Effector memory CD8-positive, alpha-beta T cell (primary cell): ENCODE results near the gene PDLIM7.

Source experiments
- ATAC-seq: fragments of 150-1000 bp; cut with Tn5 transposase; replicated peaks from 2 replicates; pipeline ENCODE4 v1.10.0; 2021; ENCODE audit warnings: mild to moderate bottlenecking, moderate library complexity
- DNase-seq, 3 experiments: peaks; one replicate each; pipeline ENCODE4 v3.0.0; 2021
- H3K27ac Mint-ChIP-seq, 2 donors: one replicate each; pipeline ENCODE4 v1.8.0; 2022; ENCODE audit warnings: mild to moderate bottlenecking in 2 of 2, mixed read lengths in 2 of 2, moderate library complexity in 2 of 2
- H3K27me3 Mint-ChIP-seq, 2 donors: one replicate each; pipeline ENCODE4 v1.8.0; 2022; ENCODE audit warnings: mixed read lengths in 2 of 2
- H3K36me3 Mint-ChIP-seq: one replicate; pipeline ENCODE4 v1.8.0; 2022; ENCODE audit warnings: mild to moderate bottlenecking, moderate library complexity, mixed read lengths; ENCODE audit not compliant: insufficient read depth
- H3K4me1 Mint-ChIP-seq, 2 donors: one replicate each; pipeline ENCODE4 v1.8.0; 2022; ENCODE audit warnings: low read depth in 2 of 2, mixed read lengths in 2 of 2
- H3K4me3 Mint-ChIP-seq, 2 donors: one replicate each; pipeline ENCODE4 v1.8.0; 2022; ENCODE audit warnings: mild to moderate bottlenecking in 2 of 2, mixed read lengths in 2 of 2, moderate library complexity in 2 of 2
- H3K9me3 Mint-ChIP-seq, 2 donors: one replicate each; pipeline ENCODE4 v1.8.0; 2022; ENCODE audit warnings: mixed read lengths in 2 of 2

The PDLIM7 gene

DNA sequence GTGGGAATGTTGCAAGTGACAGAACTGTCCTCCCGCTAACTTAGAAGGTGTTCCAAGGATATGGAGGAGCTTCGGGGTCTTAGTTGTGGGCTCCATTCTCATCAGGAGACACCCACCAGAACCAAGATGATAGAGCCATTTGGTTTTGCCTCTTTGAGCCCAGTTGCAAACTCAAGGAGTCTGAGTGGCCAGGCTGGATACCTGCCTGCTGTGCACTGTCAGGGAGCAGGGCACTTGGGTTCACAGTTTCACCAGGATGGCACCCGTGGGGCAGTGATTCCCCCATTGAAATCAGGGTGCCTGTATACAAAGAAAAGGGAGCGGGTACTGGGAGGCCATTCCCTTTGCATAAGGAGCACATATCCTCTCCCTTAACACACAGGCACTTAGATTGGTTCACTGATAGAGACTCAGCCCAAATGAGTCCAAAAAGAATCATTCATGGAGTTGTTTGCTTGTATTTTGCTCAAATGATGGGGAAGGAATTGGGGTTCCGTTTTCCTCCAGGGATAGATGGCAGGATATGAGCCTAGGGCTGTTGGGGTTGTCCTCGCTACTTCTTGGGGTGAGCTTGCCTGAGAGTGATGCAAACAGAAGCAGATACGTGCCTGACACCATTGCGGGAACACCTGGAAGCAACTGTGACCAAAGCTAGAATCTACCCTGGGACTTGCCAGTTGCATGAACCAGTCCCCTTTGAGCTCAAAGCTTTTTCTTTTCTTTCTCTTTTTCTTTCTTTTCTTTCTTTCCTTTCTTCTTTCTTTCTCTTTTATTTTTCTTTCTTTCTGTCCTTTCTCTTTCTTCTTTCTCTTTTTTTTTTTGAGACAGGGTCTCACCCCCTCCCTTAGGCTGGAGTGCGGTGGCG lies 52.1 kb downstream of the PDLIM7 start:
- Mint-ChIP-seq H3K27me3 (no peaks in the 10 kb centered on the region), H3K9me3 (no peaks in the 10 kb centered on the region), H3K4me1 (peaks cover 40 to 42% of the 10 kb centered on the region in 2 donors), H3K27ac (peak overlapping the region; percentile 92 to 97), H3K4me3 (peak overlapping the region; percentile 69 to 82), H3K36me3 (peaks cover 70% of the 10 kb centered on the region)
- ATAC-seq, result peak; percentile 23
- no peak for DNase-seq

DNA sequence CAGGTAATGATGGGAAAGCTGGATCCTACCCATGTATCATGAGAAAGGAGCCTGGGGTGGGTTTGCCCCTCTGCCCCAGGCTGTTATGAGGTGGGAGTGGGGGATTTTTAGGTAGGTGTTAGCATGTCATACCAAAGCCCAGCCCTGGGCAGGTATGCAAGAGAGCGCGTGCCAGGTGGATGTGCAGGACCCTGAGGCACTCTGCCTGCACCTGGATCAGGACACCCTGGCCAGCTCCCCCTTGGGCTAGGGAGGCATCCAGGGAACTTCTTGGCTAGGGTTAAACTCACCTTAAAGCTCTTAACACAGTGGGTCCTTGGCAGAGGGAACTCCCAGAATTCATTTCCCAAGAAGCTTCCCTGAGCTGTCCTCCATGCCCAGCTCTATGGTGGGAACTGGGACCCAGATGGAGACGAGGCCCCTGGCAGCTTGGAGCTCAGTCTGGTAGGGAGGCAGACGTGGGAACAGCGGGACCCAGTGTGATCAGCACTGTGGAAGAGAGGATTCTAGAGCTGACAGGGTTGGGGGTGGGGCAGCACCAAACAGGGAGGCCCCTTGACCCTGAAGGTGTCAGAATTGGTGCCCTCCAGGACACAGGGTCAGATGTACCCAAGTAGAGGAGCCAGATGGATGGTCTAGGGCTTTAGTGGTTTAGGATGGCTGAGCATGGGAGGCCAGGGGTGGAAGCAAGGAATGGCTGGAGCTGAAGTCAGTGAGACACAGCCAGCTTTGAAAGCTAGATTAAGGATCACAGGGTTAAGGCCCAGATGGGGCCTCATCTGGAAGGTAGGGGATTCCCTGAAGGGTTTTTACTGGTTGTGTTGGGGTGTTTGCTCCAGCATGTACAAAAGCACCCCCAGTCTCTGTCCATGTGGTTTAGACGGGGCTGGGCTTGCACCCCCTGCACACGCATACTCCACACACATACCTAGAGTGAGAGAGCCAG lies 53.0 kb downstream of the PDLIM7 start:
- Mint-ChIP-seq H3K36me3 (peaks cover 71% of the 10 kb centered on the region), H3K4me3 (peak overlapping the region; percentile 8 to 69), H3K4me1 (peaks cover 48 to 51% of the 10 kb centered on the region in 2 donors), H3K9me3 (no peaks in the 10 kb centered on the region), H3K27me3 (no peaks in the 10 kb centered on the region), H3K27ac (peak overlapping the region; percentile 92 to 97)
- ATAC-seq (peak; percentile 26), DNase-seq (no peak)

DNA sequence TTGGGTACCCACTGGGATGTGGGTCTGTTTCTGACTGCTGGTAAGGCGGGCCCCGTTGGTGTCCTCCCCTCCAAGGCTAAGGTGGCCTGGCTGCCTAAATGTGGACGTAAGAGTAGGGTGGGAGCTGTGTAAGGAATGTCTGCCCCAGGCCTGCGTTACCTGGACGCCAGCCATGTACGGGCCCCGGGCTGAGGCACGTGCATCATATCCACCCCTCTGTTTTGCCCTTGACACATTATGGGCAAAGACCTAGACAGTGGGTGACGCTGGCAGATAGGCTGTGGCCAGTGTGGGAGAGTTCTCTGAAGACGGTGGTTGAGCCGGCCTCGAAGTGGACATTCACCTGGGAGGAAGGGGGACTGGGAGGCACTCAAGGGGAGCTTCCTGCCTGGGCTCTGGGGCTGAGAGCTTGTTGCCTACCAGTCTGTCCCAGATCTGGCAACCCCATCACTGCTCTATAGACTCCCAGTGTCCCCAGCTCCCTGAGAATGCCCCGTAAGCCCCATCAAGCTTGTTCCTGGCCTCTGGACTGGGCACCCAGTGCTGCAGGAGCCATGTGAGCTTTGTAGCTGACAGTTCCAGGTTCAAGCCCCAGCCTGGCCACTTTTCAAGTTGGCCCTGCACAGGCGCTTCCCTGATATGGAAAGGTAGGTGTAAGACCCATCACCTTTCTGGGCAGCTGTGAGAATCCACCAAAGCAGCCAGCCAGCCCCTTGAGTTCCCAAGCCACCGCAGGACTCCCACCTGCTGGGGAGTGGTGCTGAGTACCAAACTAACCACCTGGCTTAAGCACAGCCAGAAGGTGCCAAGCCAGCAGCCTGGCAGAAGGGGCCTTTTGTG lies 54.0 kb downstream of the PDLIM7 start:
- H3K4me1 Mint-ChIP-seq, result peaks cover 44 to 49% of the 10 kb centered on the region in 2 donors
- H3K9me3 Mint-ChIP-seq, result no peaks in the 10 kb centered on the region
- DNase-seq (no peak), ATAC-seq (no peak)
- peak overlapping the region in 1 of 2 donors; percentile 33 for H3K4me3 Mint-ChIP-seq
- peak overlapping the region; percentile 92 to 97 for H3K27ac Mint-ChIP-seq
- H3K27me3 Mint-ChIP-seq, result no peaks in the 10 kb centered on the region
- H3K36me3 Mint-ChIP-seq, result peaks cover 75% of the 10 kb centered on the region

DNA sequence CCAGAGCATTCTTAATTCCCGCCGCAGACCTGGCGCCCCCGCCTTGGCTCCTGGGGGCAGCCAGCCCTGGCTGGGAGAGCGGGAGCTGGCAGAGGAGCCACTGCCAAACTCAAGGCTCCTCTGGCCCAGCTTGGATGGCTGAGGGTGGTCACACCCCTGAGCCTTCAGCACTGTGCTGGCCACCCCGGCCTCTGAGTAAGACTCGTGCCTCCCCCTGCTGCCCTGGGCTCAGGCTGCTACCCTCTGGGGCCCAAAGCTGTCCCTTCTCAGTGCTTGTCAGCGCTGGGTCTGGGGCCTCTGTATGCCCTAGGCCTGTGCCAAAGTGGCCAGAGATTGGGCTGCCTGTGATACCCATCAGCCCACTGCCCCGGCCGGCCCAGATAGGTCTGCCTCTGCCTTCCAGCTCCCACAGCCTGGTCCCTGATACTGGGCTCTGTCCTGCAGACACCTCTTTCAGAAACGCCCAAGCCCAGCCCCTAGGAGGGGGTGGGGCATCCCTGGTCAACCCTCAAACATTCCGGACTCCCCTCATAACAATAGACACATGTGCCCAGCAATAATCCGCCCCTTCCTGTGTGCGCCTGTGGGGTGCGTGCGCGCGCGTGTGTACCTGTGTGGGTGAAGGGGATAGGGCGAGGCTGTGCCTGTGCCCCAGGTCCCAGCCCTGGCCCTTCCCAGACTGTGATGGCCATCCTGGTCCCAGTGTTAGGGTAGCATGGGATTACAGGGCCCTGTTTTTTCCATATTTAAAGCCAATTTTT lies 55.2 kb downstream of the PDLIM7 start:
- no peaks in the 10 kb centered on the region for H3K27me3 Mint-ChIP-seq
- no peak for ATAC-seq
- DNase-seq, result no peak
- peaks cover 39 to 45% of the 10 kb centered on the region in 2 donors for H3K4me1 Mint-ChIP-seq
- peaks cover 74% of the 10 kb centered on the region for H3K36me3 Mint-ChIP-seq
- peak overlapping the region; percentile 41 to 94 for H3K27ac Mint-ChIP-seq
- H3K4me3 Mint-ChIP-seq, result no peak overlapping the region
- no peaks in the 10 kb centered on the region for H3K9me3 Mint-ChIP-seq

DNA sequence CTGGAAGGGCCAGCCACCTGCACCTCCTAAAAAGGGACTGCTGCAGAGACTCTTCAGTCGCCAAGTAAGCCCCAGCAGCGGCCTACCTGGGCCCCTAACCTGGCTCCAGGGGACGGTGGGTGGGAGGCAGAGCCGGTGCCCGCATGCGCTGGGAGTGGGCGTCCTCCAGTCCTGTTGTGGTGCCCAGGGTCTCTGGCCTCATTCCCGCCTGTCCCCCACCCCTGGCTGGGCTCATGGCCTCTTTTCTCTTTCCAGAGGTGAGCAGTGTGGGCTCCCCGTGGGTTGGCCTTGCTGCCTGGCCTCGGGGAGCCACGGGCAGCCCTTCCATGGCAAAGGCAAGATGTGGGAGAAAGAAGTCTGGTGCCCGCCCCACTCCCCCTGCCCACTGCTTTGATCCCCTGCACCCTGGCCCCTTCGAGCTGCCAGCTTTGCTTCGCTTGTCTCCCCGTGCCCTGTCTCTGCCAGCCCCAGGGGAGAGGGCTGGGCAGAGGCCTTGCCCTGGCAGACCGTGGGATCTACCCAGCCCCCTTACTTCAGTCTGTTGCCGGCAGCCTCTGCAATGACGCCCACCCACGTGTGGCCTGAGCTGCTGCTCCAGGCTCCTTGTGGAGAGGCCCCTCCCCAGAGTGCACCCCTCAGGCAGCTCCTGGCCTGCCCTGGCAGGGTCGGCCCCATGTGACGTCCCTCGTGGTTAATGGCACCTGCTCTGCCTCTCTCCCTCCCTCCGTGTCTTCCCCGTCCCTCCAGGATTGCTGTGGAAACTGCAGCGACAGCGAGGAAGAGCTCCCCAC lies 56.2 kb downstream of the PDLIM7 start:
- H3K4me1 Mint-ChIP-seq, result peaks cover 42 to 51% of the 10 kb centered on the region in 2 donors
- peak overlapping the region in 1 of 2 donors; percentile 48 for H3K4me3 Mint-ChIP-seq
- no peaks in the 10 kb centered on the region for H3K9me3 Mint-ChIP-seq
- H3K36me3 Mint-ChIP-seq, result peaks cover 81% of the 10 kb centered on the region
- DNase-seq, result no peak
- H3K27ac Mint-ChIP-seq, result peak overlapping the region; percentile 87 to 94
- no peak for ATAC-seq
- no peaks in the 10 kb centered on the region for H3K27me3 Mint-ChIP-seq

DNA sequence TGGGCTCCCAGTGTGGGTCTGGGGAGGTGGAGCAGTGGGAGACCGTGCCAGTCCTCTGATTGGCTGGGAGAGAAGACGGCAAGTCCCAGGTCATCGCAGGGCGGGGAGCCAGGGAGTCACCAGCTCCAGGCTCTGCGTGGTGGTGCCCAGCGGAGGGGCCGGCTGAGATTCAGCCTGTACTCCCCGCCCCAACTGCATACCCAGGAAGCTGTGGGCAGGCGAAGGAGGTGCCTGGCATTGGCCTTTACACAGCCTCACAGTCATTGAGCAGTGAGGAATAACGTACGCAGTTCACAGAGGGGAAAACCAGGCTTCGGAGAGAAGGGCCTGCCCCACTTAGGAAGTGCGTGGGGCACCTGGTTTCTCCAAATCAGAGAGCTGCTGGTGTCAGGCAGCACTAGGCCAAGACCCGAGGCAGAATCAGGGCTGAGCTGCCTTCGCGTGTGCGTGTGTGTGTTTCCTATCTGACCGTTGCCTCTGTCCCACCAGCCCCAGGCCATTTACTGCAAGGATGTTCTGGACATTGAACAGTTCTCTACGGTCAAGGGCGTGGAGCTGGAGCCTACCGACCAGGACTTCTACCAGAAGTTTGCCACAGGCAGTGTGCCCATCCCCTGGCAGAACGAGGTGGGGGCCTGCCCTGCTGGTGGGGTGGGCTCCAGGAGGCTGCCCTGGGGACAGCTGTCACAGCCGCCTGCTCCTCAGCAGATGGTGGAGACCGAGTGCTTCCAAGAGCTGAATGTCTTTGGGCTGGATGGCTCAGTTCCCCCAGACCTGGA lies 57.0 kb downstream of the PDLIM7 start:
- Mint-ChIP-seq H3K4me3 (peak overlapping the region; percentile 18 to 54), H3K27ac (peak overlapping the region; percentile 87 to 94), H3K36me3 (peaks cover 81% of the 10 kb centered on the region), H3K9me3 (no peaks in the 10 kb centered on the region), H3K4me1 (peaks cover 36 to 43% of the 10 kb centered on the region in 2 donors), H3K27me3 (no peaks in the 10 kb centered on the region)
- ATAC-seq (peak; percentile 81), DNase-seq (peak in 2 of 3 experiments; percentile 52 to 56)

DNA sequence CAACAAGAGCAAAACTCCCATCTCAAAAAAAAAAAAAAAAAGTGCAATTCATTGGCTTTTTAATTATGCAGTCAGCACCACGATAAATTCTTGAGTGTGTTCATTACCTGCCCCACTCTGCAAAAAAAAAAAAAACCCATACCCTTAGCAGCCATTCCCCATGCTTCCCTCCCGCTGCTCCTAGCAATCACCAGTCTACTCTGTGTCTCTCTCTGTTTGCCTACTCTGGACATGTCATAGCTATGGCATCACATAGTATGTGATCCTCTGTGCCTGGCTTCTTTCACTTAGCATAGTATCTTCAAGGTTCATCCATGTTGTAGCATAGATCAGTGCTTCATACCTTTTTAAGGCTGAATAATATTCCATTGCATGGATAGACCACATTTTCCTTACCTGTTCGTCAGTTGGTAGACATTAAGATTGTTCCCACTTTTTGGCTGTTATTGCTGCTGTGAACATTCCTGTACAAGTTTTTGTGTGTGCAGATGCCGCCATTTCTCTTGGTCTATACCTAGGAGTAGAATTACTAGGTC lies 57.8 kb downstream of the PDLIM7 start:
- no peak for DNase-seq
- Mint-ChIP-seq H3K36me3 (peaks cover 87% of the 10 kb centered on the region), H3K4me3 (peak overlapping the region; percentile 18 to 54)

DNA sequence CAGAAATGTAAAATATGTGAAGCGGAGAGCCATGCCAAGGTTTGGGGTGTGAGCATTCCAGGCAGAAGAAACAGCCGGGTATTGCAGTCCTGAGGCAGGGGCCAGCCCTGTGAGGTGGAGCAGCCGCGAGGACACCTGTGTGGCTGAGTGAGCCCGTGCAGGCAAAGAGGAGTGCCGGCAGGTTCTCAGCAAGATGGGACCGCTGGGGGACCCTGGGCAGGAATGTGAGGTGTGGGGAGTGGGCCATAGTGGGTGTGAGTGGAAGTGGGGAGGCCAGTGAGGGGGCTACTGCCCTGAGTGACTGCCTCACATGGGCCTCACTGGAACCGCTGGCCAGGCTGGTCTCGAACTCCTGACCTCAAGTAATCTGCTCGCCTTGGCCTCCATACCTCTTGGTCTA lies 58.9 kb downstream of the PDLIM7 start:
- Mint-ChIP-seq H3K27ac (peak overlapping the region; percentile 56 to 93), H3K27me3 (no peaks in the 10 kb centered on the region), H3K4me3 (no peak overlapping the region), H3K9me3 (no peaks in the 10 kb centered on the region), H3K36me3 (peaks cover 91% of the 10 kb centered on the region), H3K4me1 (peaks cover 26 to 28% of the 10 kb centered on the region in 2 donors)
- no peak for DNase-seq
- no peak for ATAC-seq

More for the DNA sequence above, 57.8 kb downstream of the PDLIM7 start:
- Mint-ChIP-seq H3K27ac (peak overlapping the region; percentile 87 to 94), H3K4me1 (peaks cover 31 to 35% of the 10 kb centered on the region in 2 donors), H3K27me3 (no peaks in the 10 kb centered on the region), H3K9me3 (no peaks in the 10 kb centered on the region)
- ATAC-seq, result no peak

DNA sequence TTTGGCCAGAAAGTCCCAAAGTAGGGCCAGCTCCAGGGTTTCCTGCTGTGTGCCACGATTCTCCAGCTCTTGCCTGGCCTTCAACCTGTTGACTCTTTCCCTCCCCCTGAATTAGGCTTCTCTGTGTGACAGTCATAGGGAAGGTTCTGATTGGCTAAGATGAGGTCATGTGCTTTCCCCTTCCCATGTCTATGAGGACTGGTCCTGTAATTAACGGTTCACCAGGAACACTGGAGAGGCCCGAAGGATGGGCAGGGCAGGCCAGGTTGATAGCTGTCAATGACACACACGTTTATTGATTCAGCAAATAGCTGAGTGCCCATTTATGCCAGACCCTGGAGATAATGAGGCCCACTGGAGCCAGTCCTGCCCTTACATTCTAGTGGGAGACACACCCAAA lies 59.8 kb downstream of the PDLIM7 start:
- ATAC-seq, result no peak
- Mint-ChIP-seq H3K27ac (peak overlapping the region; percentile 56 to 93), H3K36me3 (peaks cover 95% of the 10 kb centered on the region), H3K4me1 (peaks cover 24 to 36% of the 10 kb centered on the region in 2 donors), H3K9me3 (no peaks in the 10 kb centered on the region), H3K27me3 (no peaks in the 10 kb centered on the region), H3K4me3 (no peak overlapping the region)
- DNase-seq, result no peak

DNA sequence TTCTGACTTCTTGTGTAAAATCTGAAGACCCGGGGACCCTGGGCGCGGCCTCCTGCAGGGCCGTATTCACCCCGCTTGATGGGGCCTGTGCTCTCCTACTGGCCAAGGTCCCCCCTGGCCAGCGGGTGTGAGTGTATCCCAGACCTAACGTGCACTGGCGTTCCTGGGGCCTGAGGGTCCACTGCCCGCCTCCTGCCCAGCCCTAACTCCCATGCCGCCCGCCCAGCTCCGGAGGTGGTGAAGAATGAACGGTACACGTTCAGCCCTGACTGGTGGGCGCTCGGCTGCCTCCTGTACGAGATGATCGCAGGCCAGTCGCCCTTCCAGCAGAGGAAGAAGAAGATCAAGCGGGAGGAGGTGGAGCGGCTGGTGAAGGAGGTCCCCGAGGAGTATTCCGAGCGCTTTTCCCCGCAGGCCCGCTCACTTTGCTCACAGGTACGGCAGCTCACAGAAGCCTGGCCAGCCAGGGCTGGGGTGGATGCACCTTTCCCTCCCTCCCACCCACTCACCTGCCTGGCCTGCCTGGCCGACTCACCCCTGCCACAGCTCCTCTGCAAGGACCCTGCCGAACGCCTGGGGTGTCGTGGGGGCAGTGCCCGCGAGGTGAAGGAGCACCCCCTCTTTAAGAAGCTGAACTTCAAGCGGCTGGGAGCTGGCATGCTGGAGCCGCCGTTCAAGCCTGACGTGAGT lies 61.4 kb downstream of the PDLIM7 start:
- H3K4me1 Mint-ChIP-seq, result peaks cover 34 to 44% of the 10 kb centered on the region in 2 donors
- peaks cover 95% of the 10 kb centered on the region for H3K36me3 Mint-ChIP-seq
- H3K27me3 Mint-ChIP-seq, result no peaks in the 10 kb centered on the region
- no peak for DNase-seq
- peak overlapping the region in 1 of 2 donors; percentile 22 for H3K4me3 Mint-ChIP-seq
- ATAC-seq, result no peak
- H3K27ac Mint-ChIP-seq, result peak overlapping the region in 1 of 2 donors; percentile 67
- H3K9me3 Mint-ChIP-seq, result no peaks in the 10 kb centered on the region
